SK-N-MC (cell line): ENCODE results near the gene HSD3B7.

ENCODE experiments used
- EZH2 ChIP-seq: fragments of 200-600 bp; sonication (generic); IDR thresholded peaks from one replicate; pipeline ENCODE4 v1.6.1; 2017; ENCODE audit warnings: antibody characterized with exemption
- FOXP2 ChIP-seq: optimal IDR thresholded peaks from 2 replicates; pipeline ENCODE3; 2011; ENCODE audit warnings: mild to moderate bottlenecking, moderate library complexity; ENCODE audit not compliant: insufficient read depth; ENCODE audit errors: extremely low read length, control extremely low read depth
- POLR2AphosphoS5 ChIP-seq: IDR thresholded peaks from 2 replicates; pipeline ENCODE4 v1.6.1; 2012; ENCODE audit warnings: mild to moderate bottlenecking, low read depth, low read length, borderline replicate concordance

DNA sequence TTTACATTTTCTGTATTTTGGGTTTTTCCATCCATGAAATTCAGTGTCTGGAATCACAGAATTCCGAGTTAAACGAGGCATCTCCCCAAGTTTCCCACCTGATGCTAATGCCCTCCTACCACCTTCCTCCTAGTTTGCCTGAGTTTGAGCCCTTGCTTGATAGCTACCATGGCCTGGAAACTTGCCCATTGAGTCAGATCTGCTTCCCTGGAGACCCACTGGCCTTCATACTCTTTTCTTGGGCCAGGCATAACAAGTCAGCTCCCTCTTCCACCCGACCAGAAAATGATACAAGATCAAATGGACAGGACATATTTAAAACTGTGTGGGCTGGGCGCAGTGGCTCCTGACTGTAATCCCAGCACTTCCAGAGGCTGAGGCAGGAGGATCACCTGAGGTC lies 17.2 kb upstream of the HSD3B7 start:
- TF ChIP-seq EZH2 (no peak), POLR2AphosphoS5 (no peak), FOXP2 (no peak)
